Inflammatory macrophage treated with lipopolysaccharide for 1 hour (primary cell): ENCODE results near the gene ATRN.
"Not testable (repeated sequence)": the region's sequence is repeated elsewhere in the genome, so short reads cannot be mapped to it uniquely, and the experiment has no call there.

ENCODE experiments used
- DNase-seq, 2 donors: peaks; one replicate each; pipeline ENCODE4 v3.0.0-alpha.2; 2020 to 2022

Gene ATRN

GRCh38 chr20:3471397-3472021 lies 691 bp downstream of the ATRN start:
- no peak for DNase-seq

- no peak for DNase-seq
Observed at GRCh38 chr20:3472105-3472504, 1.3 kb downstream of the ATRN start.

- no peak for DNase-seq
Observed at GRCh38 chr20:3473324-3473723, 2.5 kb downstream of the ATRN start.

GRCh38 chr20:3473944-3474343 lies 3.1 kb downstream of the ATRN start:
- DNase-seq = no peak

- DNase-seq = not testable (repeated sequence)
Observed at GRCh38 chr20:3477003-3477860, 6.4 kb downstream of the ATRN start.

GRCh38 chr20:3477861-3478544 lies 7.2 kb downstream of the ATRN start:
- no peak for DNase-seq

- DNase-seq = no peak
Observed at GRCh38 chr20:3479025-3479424, 8.2 kb downstream of the ATRN start.

GRCh38 chr20:3479759-3480615 lies 9.2 kb downstream of the ATRN start:
- no peak for DNase-seq

GRCh38 chr20:3483309-3483708 lies 12.5 kb downstream of the ATRN start:
- no peak for DNase-seq

GRCh38 chr20:3483784-3484183 lies 13.0 kb downstream of the ATRN start:
- no peak for DNase-seq

- no peak for DNase-seq
Observed at GRCh38 chr20:3485913-3486312, 15.1 kb downstream of the ATRN start.

- no peak for DNase-seq
Observed at GRCh38 chr20:3486850-3487249, 16.0 kb downstream of the ATRN start.

GRCh38 chr20:3492669-3493068 lies 21.9 kb downstream of the ATRN start:
- DNase-seq = no peak

- DNase-seq = no peak
Observed at GRCh38 chr20:3494218-3494617, 23.4 kb downstream of the ATRN start.

GRCh38 chr20:3502878-3503277 lies 32.1 kb downstream of the ATRN start:
- no peak for DNase-seq

- DNase-seq = no peak
Observed at GRCh38 chr20:3505148-3505547, 34.3 kb downstream of the ATRN start.

GRCh38 chr20:3509064-3509463 lies 38.2 kb downstream of the ATRN start:
- no peak for DNase-seq

GRCh38 chr20:3510110-3510509 lies 39.3 kb downstream of the ATRN start:
- DNase-seq = no peak

GRCh38 chr20:3512239-3512638 lies 41.4 kb downstream of the ATRN start:
- not testable (repeated sequence) for DNase-seq

GRCh38 chr20:3514012-3514642 lies 43.3 kb downstream of the ATRN start:
- no peak for DNase-seq

GRCh38 chr20:3515379-3516170 lies 44.8 kb downstream of the ATRN start:
- no peak for DNase-seq
